Measurements from ENCODE around the gene IFFO2. TPM values are rescaled to one million over a fixed set of nuclear protein-coding genes. Genes with fewer than 3 reads are reported as not detected.

Gene IFFO2
- total RNA-seq, 1 experiment from 2014 or later, result 3.5 TPM

Other genes starting within 250 kb of the IFFO2 start
- gene TAS1R2, start 97.0 kb downstream of the IFFO2 start, total RNA-seq (2014; rRNA removed; shearing (Covaris generic)), result not detected in 2 replicates
- 2.5 and 3.3 TPM in 2 replicates for gene ALDH4A1, start 54.1 kb downstream of the IFFO2 start, total RNA-seq (2014; rRNA removed; shearing (Covaris generic))

Measured in H4 (cell line).